Endothelial cell of umbilical vein (primary cell): ENCODE measurements around the gene GREB1. TPM values are rescaled to one million over a fixed set of nuclear protein-coding genes. Genes with fewer than 3 reads are reported as not detected.

Source experiments
- BruUV-seq: library from RNA; stranded (reverse); fragments of 400-500 nt; replicated peaks from 2 replicates; lab custom pipeline; 2021; lab: Mats Ljungman, UMichigan
- CTCF ChIA-PET: fragments of 300-600, 350-600 bp; sonication (Branson Sonifier 250); formaldehyde crosslinking; loops from one replicate; lab custom pipeline; 2021; ENCODE audit warnings: antibody characterized with exemption, inconsistent platforms; lab: Charles Lee
- POLR2A ChIA-PET: fragments of 300-600, 350-600 bp; sonication (Branson Sonifier 250); formaldehyde crosslinking; loops from one replicate; lab custom pipeline; 2021; ENCODE audit warnings: antibody characterized with exemption, inconsistent platforms; lab: Charles Lee
- DNase-seq: peaks from one replicate; pipeline ENCODE4 v3.0.0-alpha.2; 2011; ENCODE audit warnings: low read depth, low spot score
- FAIRE-seq: peaks from 2 replicates; lab custom pipeline; 2011; peaks lifted over from hg19 to GRCh38; lab: Jason Lieb, UNC
- H2AFZ ChIP-seq: 2 replicates; pipeline ENCODE4 v1.6.0; 2012; ENCODE audit warnings: low read depth, low read length, control low read depth, inconsistent platforms
- H3K27ac ChIP-seq: 2 replicates; pipeline ENCODE4 v1.5.1; 2011; ENCODE audit warnings: low read depth, mild to moderate bottlenecking, control low read depth, low read length, moderate library complexity; ENCODE audit not compliant: insufficient read depth
- H3K27me3 ChIP-seq, 2 experiments: 2 replicates each; pipeline versions ENCODE4 v1.6.0 to v1.6.1; 2011; ENCODE audit warnings: low read length in 2 of 2, mixed read lengths in 1 of 2; ENCODE audit not compliant: control insufficient read depth in 2 of 2, insufficient read depth in 2 of 2
- H3K36me3 ChIP-seq, 2 experiments: 2 replicates in 1 of 2; 3 replicates in 1 of 2; pipeline ENCODE4 v1.5.1; 2011; ENCODE audit warnings: low read length in 2 of 2, mild to moderate bottlenecking in 1 of 2, moderate library complexity in 1 of 2; ENCODE audit not compliant: control insufficient read depth in 2 of 2, insufficient read depth in 2 of 2; ENCODE audit errors: extremely low read depth in 1 of 2
- H3K4me1 ChIP-seq: 3 replicates; pipeline ENCODE4 v1.5.1; 2011; ENCODE audit warnings: mild to moderate bottlenecking, low read length; ENCODE audit not compliant: control insufficient read depth, insufficient read depth; ENCODE audit errors: extremely low read depth
- H3K4me2 ChIP-seq: 2 replicates; pipeline ENCODE4 v1.6.1; 2011; ENCODE audit warnings: low read length, control low read depth, mixed read lengths; ENCODE audit not compliant: insufficient read depth
- H3K4me3 ChIP-seq, 3 experiments: fragments of 200-600 bp in 1 of 3; sonication (generic), shearing (Covaris generic) in 1 of 3; replicated peaks in 1 of 3; 2 replicates each; pipeline ENCODE4 v1.5.1; 2011 to 2016; ENCODE audit warnings: control low read depth in 3 of 3, low read length in 3 of 3, mild to moderate bottlenecking in 2 of 3, inconsistent platforms in 1 of 3, low read depth in 1 of 3, moderate library complexity in 1 of 3; ENCODE audit not compliant: insufficient read depth in 1 of 3
- H3K79me2 ChIP-seq: 2 replicates; pipeline ENCODE4 v1.6.0; 2012; ENCODE audit warnings: low read length, inconsistent platforms; ENCODE audit not compliant: control insufficient read depth, insufficient read depth
- H3K9ac ChIP-seq: replicated peaks from 2 replicates; pipeline ENCODE3; 2011; ENCODE audit warnings: low read length, control low read depth; ENCODE audit not compliant: insufficient read depth; ENCODE audit errors: extremely low read depth
- H3K9me1 ChIP-seq: replicated peaks from 3 replicates; pipeline ENCODE4 v1.6.0; 2011; ENCODE audit warnings: mild to moderate bottlenecking, low read length; ENCODE audit not compliant: control insufficient read depth, insufficient read depth; ENCODE audit errors: extremely low read depth
- H3K9me3 ChIP-seq: replicated peaks from 2 replicates; pipeline ENCODE4 v1.5.1; 2012; ENCODE audit warnings: low read length, inconsistent platforms; ENCODE audit not compliant: control insufficient read depth, insufficient read depth
- H4K20me1 ChIP-seq: replicated peaks from 2 replicates; pipeline ENCODE3; 2011; ENCODE audit warnings: mild to moderate bottlenecking, low read length; ENCODE audit not compliant: control insufficient read depth, insufficient read depth; ENCODE audit errors: extremely low read depth
- EZH2 ChIP-seq: IDR thresholded peaks from 2 replicates; pipeline ENCODE4 v1.6.1; 2012; ENCODE audit warnings: borderline replicate concordance, low read depth, mild to moderate bottlenecking, moderate library complexity, low read length, inconsistent platforms; ENCODE audit not compliant: severe bottlenecking
- FOS ChIP-seq: IDR thresholded peaks from 2 replicates; pipeline ENCODE4 v1.6.1; 2011; ENCODE audit warnings: mild to moderate bottlenecking, low read length, moderate library complexity, borderline replicate concordance; ENCODE audit not compliant: insufficient read depth
- GATA2 ChIP-seq: IDR thresholded peaks from 2 replicates; pipeline ENCODE4 v1.7.0; 2011; ENCODE audit warnings: low read depth, mild to moderate bottlenecking, moderate library complexity, mixed read lengths, low read length; ENCODE audit not compliant: insufficient read length, insufficient read depth
- JUN ChIP-seq: IDR thresholded peaks from 2 replicates; pipeline ENCODE4 v1.6.1; 2011; ENCODE audit warnings: borderline replicate concordance, low read depth; ENCODE audit not compliant: insufficient read length, insufficient read depth
- MYC ChIP-seq: IDR thresholded peaks from one replicate; pipeline ENCODE4 v1.6.1; 2011; ENCODE audit warnings: mild to moderate bottlenecking, low read depth, low read length
- POLR2A ChIP-seq: IDR thresholded peaks from 2 replicates; pipeline ENCODE4 v1.6.1; 2012; ENCODE audit warnings: low read depth, mild to moderate bottlenecking, control low read depth, low read length
- POLR2AphosphoS5 ChIP-seq: IDR thresholded peaks from 2 replicates; pipeline ENCODE4 v1.6.1; 2012; ENCODE audit warnings: low read depth, mild to moderate bottlenecking, control low read depth, low read length, moderate library complexity; ENCODE audit not compliant: insufficient read depth
- dilution Hi-C: fragments of 300-500 bp; cut with MboI; formaldehyde crosslinking; loops from one replicate; pipeline ENCODE4 v1.15.0; 2019; ENCODE audit warnings: low sequenced_read_pairs; ENCODE audit not compliant: extremely low pct_ligation_motif_present
- intact Hi-C: fragments of 100-400 bp; cut with micrococcal nuclease; formaldehyde crosslinking; loops from one replicate; pipeline ENCODE4 v1.10.0; 2022
- polyA plus RNA-seq, 4 experiments: library from polyadenylated mRNA; depleted of rRNA in 3 of 4; stranded (reverse) in 3 of 4; unstranded in 1 of 4; fragments of >200 nt; gene quantifications; 2 replicates each; pipeline versions ENCODE4 v1.2.1 to v1.2.3, GENCODE V29; 2011 to 2012; ENCODE audit warnings: missing spikeins in 1 of 4
- total RNA-seq: library from RNA; stranded (reverse); gene quantifications from 2 replicates; pipeline ENCODE4 v1.2.3, GENCODE V29; 2021
- TF ChIP-seq, protein P1 (sequence below), 2 donors: IDR thresholded peaks; 1 replicate in 1 of 2; 2 replicates in 1 of 2; pipeline ENCODE4 v1.5.1; 2011; ENCODE audit warnings: low read length in 2 of 2, mild to moderate bottlenecking in 2 of 2, moderate library complexity in 2 of 2, control low read depth in 1 of 2, inconsistent platforms in 1 of 2, low read depth in 1 of 2; ENCODE audit not compliant: insufficient read depth in 1 of 2; ENCODE audit errors: extremely low read depth in 1 of 2
- TF ChIP-seq, protein P2 (sequence below): IDR thresholded peaks from 2 replicates; pipeline ENCODE4 v1.6.1; 2011; ENCODE audit not compliant: insufficient read depth, insufficient read length

The GREB1 gene
- total and polyA plus RNA-seq, 2 donors (not counting 3 experiments of a cell fraction or from before 2014, with no cell fraction given): 0.17 to 0.58 TPM

DNA sequence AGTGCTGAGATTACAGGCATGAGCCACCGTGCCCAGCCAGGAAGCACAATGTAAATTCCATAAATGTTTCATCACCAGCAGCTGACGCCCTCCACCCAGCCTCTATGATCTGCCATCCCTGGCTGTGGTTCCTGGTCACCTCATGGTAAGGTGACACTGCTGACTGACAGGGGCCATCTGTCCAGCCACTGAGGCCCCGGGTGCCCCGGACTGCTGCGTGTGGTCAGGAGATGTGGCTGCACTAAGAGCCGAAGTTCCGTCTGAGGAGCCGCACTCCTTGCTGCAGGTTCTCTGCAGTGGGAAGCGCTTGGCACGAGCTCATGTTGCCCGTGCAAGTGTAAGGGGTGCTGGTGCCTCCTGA, 125.2 kb downstream of the GREB1 start:
- no peak for DNase-seq
- no peak for TF ChIP-seq JUN
- TF ChIP-seq, protein P1, sequence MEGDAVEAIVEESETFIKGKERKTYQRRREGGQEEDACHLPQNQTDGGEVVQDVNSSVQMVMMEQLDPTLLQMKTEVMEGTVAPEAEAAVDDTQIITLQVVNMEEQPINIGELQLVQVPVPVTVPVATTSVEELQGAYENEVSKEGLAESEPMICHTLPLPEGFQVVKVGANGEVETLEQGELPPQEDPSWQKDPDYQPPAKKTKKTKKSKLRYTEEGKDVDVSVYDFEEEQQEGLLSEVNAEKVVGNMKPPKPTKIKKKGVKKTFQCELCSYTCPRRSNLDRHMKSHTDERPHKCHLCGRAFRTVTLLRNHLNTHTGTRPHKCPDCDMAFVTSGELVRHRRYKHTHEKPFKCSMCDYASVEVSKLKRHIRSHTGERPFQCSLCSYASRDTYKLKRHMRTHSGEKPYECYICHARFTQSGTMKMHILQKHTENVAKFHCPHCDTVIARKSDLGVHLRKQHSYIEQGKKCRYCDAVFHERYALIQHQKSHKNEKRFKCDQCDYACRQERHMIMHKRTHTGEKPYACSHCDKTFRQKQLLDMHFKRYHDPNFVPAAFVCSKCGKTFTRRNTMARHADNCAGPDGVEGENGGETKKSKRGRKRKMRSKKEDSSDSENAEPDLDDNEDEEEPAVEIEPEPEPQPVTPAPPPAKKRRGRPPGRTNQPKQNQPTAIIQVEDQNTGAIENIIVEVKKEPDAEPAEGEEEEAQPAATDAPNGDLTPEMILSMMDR (IDR thresholded peaks at IDR 0.05; ENCODE audit: extremely low read depth in 1 of 2, insufficient read depth in 1 of 2, low read depth in 1 of 2, low read length in 2 of 2): no peak
- TF ChIP-seq, protein P2, sequence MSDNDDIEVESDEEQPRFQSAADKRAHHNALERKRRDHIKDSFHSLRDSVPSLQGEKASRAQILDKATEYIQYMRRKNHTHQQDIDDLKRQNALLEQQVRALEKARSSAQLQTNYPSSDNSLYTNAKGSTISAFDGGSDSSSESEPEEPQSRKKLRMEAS: no peak
- no peaks in the 10 kb centered on the region for H3K27me3 ChIP-seq
- ChIA-PET CTCF (interaction anchor here (0.6 kb wide), 1 partner anchor 25 kb away, joined by 3 read pairs; no protein-coding TSS in a partner anchor), POLR2A (no interaction called here)
- no peaks in the 10 kb centered on the region for H3K4me1 ChIP-seq
- H3K4me2 ChIP-seq: no peak overlapping the region
- H3K36me3 ChIP-seq: no peaks in the 10 kb centered on the region
- H4K20me1 ChIP-seq: no peaks in the 10 kb centered on the region
- H3K27ac ChIP-seq: no peak overlapping the region
- no peak for FAIRE-seq
- no peaks in the 10 kb centered on the region for H3K9me1 ChIP-seq
- H3K79me2 ChIP-seq: no peaks in the 10 kb centered on the region
- H3K9me3 ChIP-seq: no peaks in the 10 kb centered on the region
- no peak overlapping the region for H3K9ac ChIP-seq
- no TSS peak for BruUV-seq
- intact Hi-C loops (no loop called here), dilution Hi-C loops (no loop called here)
- H2AFZ ChIP-seq: no peak overlapping the region
- no peak overlapping the region for H3K4me3 ChIP-seq

DNA sequence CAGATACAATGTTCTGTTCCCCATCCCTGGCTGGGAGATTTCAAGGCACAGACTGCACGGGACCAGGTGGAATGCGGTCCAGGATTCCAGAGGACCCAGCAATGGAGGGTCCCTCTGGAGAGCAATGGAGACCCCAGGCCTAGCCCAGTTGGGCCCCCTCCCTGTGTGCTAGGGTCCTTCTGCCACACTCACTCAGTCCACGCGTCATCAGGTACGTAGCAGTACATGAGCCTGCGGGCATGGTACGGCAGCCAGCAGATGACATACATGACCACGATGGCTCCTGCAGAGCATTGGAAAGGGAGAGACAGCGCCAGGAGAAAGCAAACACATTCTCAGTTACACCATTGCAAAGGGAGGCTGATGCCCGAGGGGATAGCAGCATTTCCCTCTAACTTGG, 126.0 kb downstream of the GREB1 start:
- no peaks in the 10 kb centered on the region for H4K20me1 ChIP-seq
- ChIA-PET CTCF (no interaction called here), POLR2A (no interaction called here)
- dilution Hi-C loops (no loop called here), intact Hi-C loops (no loop called here)
- FAIRE-seq (no peak), DNase-seq (no peak)
- no peak overlapping the region for H2AFZ ChIP-seq
- no peak overlapping the region for H3K27ac ChIP-seq
- TF ChIP-seq EZH2 (no peak), POLR2AphosphoS5 (no peak), GATA2 (no peak), JUN (no peak), POLR2A (no peak), FOS (no peak), MYC (no peak)
- TF ChIP-seq, protein P1 (IDR thresholded peaks at IDR 0.05; ENCODE audit: extremely low read depth in 1 of 2, insufficient read depth in 1 of 2, low read depth in 1 of 2, low read length in 2 of 2): no peak
- TF ChIP-seq, protein P2: no peak
- BruUV-seq: no TSS peak
- H3K4me1 ChIP-seq: no peaks in the 10 kb centered on the region
- no peak overlapping the region for H3K4me3 ChIP-seq
- H3K79me2 ChIP-seq: no peaks in the 10 kb centered on the region
- no peak overlapping the region for H3K9ac ChIP-seq
- H3K27me3 ChIP-seq: no peaks in the 10 kb centered on the region
- no peaks in the 10 kb centered on the region for H3K9me1 ChIP-seq
- no peaks in the 10 kb centered on the region for H3K9me3 ChIP-seq
- no peaks in the 10 kb centered on the region for H3K36me3 ChIP-seq
- H3K4me2 ChIP-seq: no peak overlapping the region
